SK-N-SH (cell line): ENCODE data around the gene NCAM1. TPM values are rescaled to one million over a fixed set of nuclear protein-coding genes. Genes with fewer than 3 reads are reported as not detected.

Experiments
- CTCF ChIA-PET: fragments of 300-600, 350-600 bp; formaldehyde crosslinking; extraction: SDS; loops from one replicate; lab custom pipeline; 2021; lab: Yijun Ruan, JAX
- POLR2A ChIA-PET: fragments of 350-600 bp; sonication (Branson Sonifier 250); formaldehyde crosslinking; extraction: SDS; loops from one replicate; lab custom pipeline; 2020; ENCODE audit warnings: antibody characterized with exemption, inconsistent platforms; lab: Yijun Ruan, JAX
- DNase-seq: peaks from one replicate; pipeline ENCODE4 v3.0.0; 2012
- H2AFZ ChIP-seq: fragments of 200-600 bp; sonication (generic); 2 replicates; pipeline ENCODE4 v1.8.1; 2016; ENCODE audit warnings: antibody characterized with exemption, mild to moderate bottlenecking, low read depth
- H3F3A ChIP-seq: fragments of 200-600 bp; sonication (generic); replicated peaks from 2 replicates; pipeline ENCODE3; 2016; ENCODE audit warnings: antibody characterized with exemption, mild to moderate bottlenecking; ENCODE audit not compliant: insufficient read depth
- H3K27ac ChIP-seq, 2 experiments: fragments of 200-500 bp in 1 of 2; fragments of 200-600 bp in 1 of 2; sonication (Bioruptor generic) in 1 of 2; sonication (generic), shearing (Covaris generic) in 1 of 2; 2 replicates each; pipeline versions ENCODE4 v1.5.1 to v1.6.1; 2014 to 2016; ENCODE audit warnings: low read depth in 2 of 2, inconsistent platforms in 1 of 2, low read length in 1 of 2, mild to moderate bottlenecking in 1 of 2, mixed read lengths in 1 of 2
- H3K27me3 ChIP-seq: fragments of 200-600 bp; sonication (generic), shearing (Covaris generic); 2 replicates; pipeline ENCODE4 v1.6.1; 2016; ENCODE audit warnings: mixed run types; ENCODE audit not compliant: insufficient read depth
- H3K36me3 ChIP-seq, 2 experiments: fragments of 200-500 bp in 1 of 2; fragments of 200-600 bp in 1 of 2; sonication (Bioruptor generic) in 1 of 2; sonication (generic) in 1 of 2; replicated peaks in 1 of 2; 2 replicates each; pipeline versions ENCODE3 to v1.5.1; 2014 to 2016; ENCODE audit warnings: low read length in 1 of 2, mild to moderate bottlenecking in 1 of 2; ENCODE audit not compliant: insufficient read depth in 2 of 2, control insufficient read depth in 1 of 2
- H3K4me1 ChIP-seq, 2 experiments: fragments of 200-500 bp in 1 of 2; fragments of 200-600 bp in 1 of 2; sonication (Bioruptor generic) in 1 of 2; sonication (generic), shearing (Covaris generic) in 1 of 2; 2 replicates each; pipeline versions ENCODE4 v1.5.1 to v1.6.1; 2014 to 2016; ENCODE audit warnings: low read depth in 1 of 2, low read length in 1 of 2, mixed run types in 1 of 2; ENCODE audit not compliant: insufficient read depth in 2 of 2, control insufficient read depth in 1 of 2
- H3K4me2 ChIP-seq: fragments of 200-600 bp; sonication (generic), shearing (Covaris generic); 2 replicates; pipeline ENCODE4 v1.6.1; 2017; ENCODE audit warnings: mixed run types
- H3K4me3 ChIP-seq, 2 experiments: fragments of 200-500 bp in 1 of 2; fragments of 200-600 bp in 1 of 2; sonication (Bioruptor generic) in 1 of 2; sonication (generic), shearing (Covaris generic) in 1 of 2; 2 replicates each; pipeline versions ENCODE4 v1.5.1 to v1.8.1; 2014 to 2016; ENCODE audit warnings: low read depth in 2 of 2, inconsistent platforms in 1 of 2, low read length in 1 of 2, mild to moderate bottlenecking in 1 of 2, mixed read lengths in 1 of 2, moderate library complexity in 1 of 2
- H3K79me2 ChIP-seq: fragments of 200-600 bp; sonication (generic); 2 replicates; pipeline ENCODE4 v1.8.1; 2017; ENCODE audit warnings: mild to moderate bottlenecking; ENCODE audit not compliant: insufficient read depth
- H3K9ac ChIP-seq: fragments of 200-600 bp; sonication (generic); 2 replicates; pipeline ENCODE4 v1.6.1; 2017; ENCODE audit warnings: mixed run types
- H3K9me2 ChIP-seq: fragments of 200-600 bp; sonication (generic); 2 replicates; pipeline ENCODE4 v1.6.1; 2017; ENCODE audit warnings: mixed run types
- H3K9me3 ChIP-seq: fragments of 200-600 bp; sonication (generic); 2 replicates; pipeline ENCODE4 v1.6.1; 2017; ENCODE audit warnings: mixed run types, mild to moderate bottlenecking, moderate library complexity
- H4K20me1 ChIP-seq: fragments of 200-600 bp; sonication (generic); 2 replicates; pipeline ENCODE4 v1.6.1; 2017; ENCODE audit warnings: mild to moderate bottlenecking, mixed run types; ENCODE audit not compliant: insufficient read depth
- FOXJ3 ChIP-seq: sonication (generic); formaldehyde crosslinking; IDR thresholded peaks from 2 replicates; pipeline ENCODE4 v1.5.1; 2020; ENCODE audit warnings: mild to moderate bottlenecking, missing genetic modification reagents
- FOXM1 ChIP-seq: IDR thresholded peaks from 2 replicates; pipeline ENCODE4 v1.4.0; 2012; ENCODE audit warnings: low read depth, mild to moderate bottlenecking
- GABPA ChIP-seq: IDR thresholded peaks from 2 replicates; pipeline ENCODE4 v1.4.0; 2012; ENCODE audit warnings: low read depth, mild to moderate bottlenecking
- GATA2 ChIP-seq: sonication (generic); formaldehyde crosslinking; IDR thresholded peaks from 2 replicates; pipeline ENCODE4 v1.5.0; 2020; ENCODE audit warnings: mild to moderate bottlenecking, missing genetic modification reagents
- JUND ChIP-seq: IDR thresholded peaks from 2 replicates; pipeline ENCODE4 v1.4.0; 2012
- NRF1 ChIP-seq: IDR thresholded peaks from 2 replicates; pipeline ENCODE4 v1.6.1; 2012; ENCODE audit warnings: low read depth, mild to moderate bottlenecking, low read length
- PBX3 ChIP-seq: IDR thresholded peaks from 2 replicates; pipeline ENCODE4; 2012
- REST ChIP-seq: IDR thresholded peaks from 2 replicates; pipeline ENCODE4 v1.6.1; 2012; ENCODE audit warnings: mild to moderate bottlenecking, low read depth, low read length, moderate library complexity
- RFX5 ChIP-seq: IDR thresholded peaks from 2 replicates; pipeline ENCODE4 v1.6.1; 2012; ENCODE audit warnings: mild to moderate bottlenecking, improper control_type of control experiment, low read length
- RXRA ChIP-seq: IDR thresholded peaks from 2 replicates; pipeline ENCODE4 v1.4.0; 2012; ENCODE audit warnings: low read depth, mild to moderate bottlenecking, borderline replicate concordance
- TCF12 ChIP-seq: IDR thresholded peaks from 2 replicates; pipeline ENCODE4 v1.4.0; 2012
- ZBTB33 ChIP-seq: IDR thresholded peaks from 2 replicates; pipeline ENCODE4 v1.4.0; 2012; ENCODE audit warnings: low read depth, borderline replicate concordance
- WGBS: methylation state at CpG from one replicate; pipeline ENCODE4 v1.1.6; 2017; ENCODE audit warnings: low lambda C conversion rate; 5-methylcytosine and 5-hydroxymethylcytosine counted together
- polyA plus RNA-seq, 3 experiments: library from polyadenylated mRNA; depleted of rRNA; stranded (reverse); fragments of >200 nt; gene quantifications; 2 replicates each; pipeline ENCODE4 v1.2.3, GENCODE V29; 2012

The NCAM1 gene
- polyA plus RNA-seq, 1 of the 3 experiments (the other 2 are of a cell fraction), result 19.4 TPM

- Histone ChIP-seq H3K36me3 (no peaks in the 10 kb centered on the region), H3K27me3 (no peaks in the 10 kb centered on the region), H3F3A (no peaks in the 10 kb centered on the region), H3K9me3 (no peaks in the 10 kb centered on the region), H3K9me2 (no peaks in the 10 kb centered on the region), H3K9ac (no peak overlapping the region), H4K20me1 (no peaks in the 10 kb centered on the region), H3K4me1 (peaks cover 0 to 21% of the 10 kb centered on the region in 2 experiments; a peak in 2 of 4 replicates), H3K27ac (no peak overlapping the region), H3K4me2 (no peak overlapping the region), H3K79me2 (no peaks in the 10 kb centered on the region; the same call in 1 of the 2 replicates), H2AFZ (no peak overlapping the region), H3K4me3 (no peak overlapping the region)
- no peak for DNase-seq
- WGBS, result 76% methylated on average over 4 of the region's 4 CpGs
- CTCF ChIA-PET, result interaction anchor here (2.8 to 3.0 kb wide), 2 partner anchors 319 to 383 kb away, joined by 9 to 11 read pairs; no protein-coding TSS in a partner anchor
- POLR2A ChIA-PET, result no interaction called here
- TF ChIP-seq PBX3 (no peak), RXRA (no peak), GABPA (no peak), NRF1 (no peak), FOXM1 (no peak), JUND (no peak), FOXJ3 (CRISPR knock-in tag) (no peak), RFX5 (no peak), ZBTB33 (no peak), REST (no peak), TCF12 (no peak), GATA2 (CRISPR knock-in tag) (no peak)
Measured at GRCh38 chr11:112971195-112971594, 10.0 kb downstream of the NCAM1 start.
